D721Med (cell line): ENCODE results near the gene ZC3H8.

Experiments
- DNase-seq: peaks from one replicate; pipeline ENCODE4 v3.0.0; 2011; ENCODE audit warnings: low spot score; ENCODE audit not compliant: insufficient read length
- FAIRE-seq: peaks from 2 replicates; lab custom pipeline; 2011; peaks lifted over from hg19 to GRCh38; lab: Jason Lieb, UNC
- CTCF ChIP-seq: IDR thresholded peaks from 2 replicates; pipeline ENCODE4 v1.5.1; 2012; ENCODE audit warnings: mild to moderate bottlenecking, control low read depth; ENCODE audit not compliant: insufficient read depth; ENCODE audit errors: missing control alignments

The ZC3H8 gene

GRCh38 chr2:112198780-112199179 is 56.1 kb downstream of the ZC3H8 start:
- no peak for TF ChIP-seq CTCF
- FAIRE-seq (no peak), DNase-seq (no peak)

- no peak for DNase-seq
- TF ChIP-seq CTCF: no peak
- FAIRE-seq: no peak
Observed at GRCh38 chr2:112197868-112198267, 57.0 kb downstream of the ZC3H8 start.

GRCh38 chr2:112195950-112196349 is 58.9 kb downstream of the ZC3H8 start:
- no peak for FAIRE-seq
- DNase-seq: no peak
- TF ChIP-seq CTCF: no peak

- TF ChIP-seq CTCF: no peak
- DNase-seq: no peak
- FAIRE-seq: no peak
Observed at GRCh38 chr2:112195167-112195766, 59.6 kb downstream of the ZC3H8 start.

GRCh38 chr2:112194482-112194881 is 60.4 kb downstream of the ZC3H8 start:
- DNase-seq: no peak
- no peak for FAIRE-seq
- TF ChIP-seq CTCF: no peak

GRCh38 chr2:112194028-112194427 is 60.8 kb downstream of the ZC3H8 start:
- DNase-seq: no peak
- no peak for FAIRE-seq
- no peak for TF ChIP-seq CTCF

GRCh38 chr2:112189001-112189556 is 65.8 kb downstream of the ZC3H8 start:
- no peak for DNase-seq
- TF ChIP-seq CTCF: no peak
- FAIRE-seq: no peak
